Measurements from ENCODE around the gene ZNF575. TPM values are rescaled to one million over a fixed set of nuclear protein-coding genes. Genes with fewer than 3 reads are reported as not detected.

ZNF575 gene
- polyA plus RNA-seq, 1 experiment: 0.16 TPM

GRCh38 chr19:43578787-43579186 is 45.8 kb downstream of the ZNF575 start:
- DNase-seq (ENCODE audit: low read depth, low spot score): no peak
- ChIA-PET CTCF (no interaction called here), POLR2A (no interaction called here)
- no peak overlapping the region for H3K27ac ChIP-seq (ENCODE audit: low read depth, low read length)
- peaks cover 3% of the 10 kb centered on the region; the same call in 1 of the 2 replicates for H3K9me3 ChIP-seq (ENCODE audit: control insufficient read depth, insufficient read depth, low read length)
- no peak for TF ChIP-seq CTCF (IDR thresholded peaks at IDR 0.05; ENCODE audit: low read depth, low read length)
- peaks cover 2% of the 10 kb centered on the region for H3K27me3 ChIP-seq (ENCODE audit: control insufficient read depth, insufficient read depth, low read length)
- H3K4me3 ChIP-seq (ENCODE audit: low read depth, low read length): no peak overlapping the region

GRCh38 chr19:43581467-43581866 is 48.5 kb downstream of the ZNF575 start:
- DNase-seq (ENCODE audit: low read depth, low spot score): no peak
- POLR2A ChIA-PET: no interaction called here
- no peak for TF ChIP-seq CTCF (IDR thresholded peaks at IDR 0.05; ENCODE audit: low read depth, low read length)
- CTCF ChIA-PET: interaction anchor here (0.6 to 2.0 kb wide), 3 partner anchors 13 to 134 kb away, joined by 3 to 10 read pairs (median 6); no protein-coding TSS in a partner anchor
- Histone ChIP-seq H3K27ac (ENCODE audit: low read depth, low read length) (no peak overlapping the region), H3K27me3 (ENCODE audit: control insufficient read depth, insufficient read depth, low read length) (peaks cover 2% of the 10 kb centered on the region), H3K4me3 (ENCODE audit: low read depth, low read length) (no peak overlapping the region), H3K9me3 (ENCODE audit: control insufficient read depth, insufficient read depth, low read length) (no peaks in the 10 kb centered on the region)

- no peak for TF ChIP-seq CTCF (IDR thresholded peaks at IDR 0.05; ENCODE audit: low read depth, low read length)
- peaks cover 2% of the 10 kb centered on the region for H3K27me3 ChIP-seq (ENCODE audit: control insufficient read depth, insufficient read depth, low read length)
- CTCF ChIA-PET: interaction anchor here (2.0 kb wide), 1 partner anchor 12 kb away, joined by 10 read pairs; no protein-coding TSS in a partner anchor
- H3K9me3 ChIP-seq (ENCODE audit: control insufficient read depth, insufficient read depth, low read length): no peaks in the 10 kb centered on the region
- no peak overlapping the region for H3K4me3 ChIP-seq (ENCODE audit: low read depth, low read length)
- no peak overlapping the region for H3K27ac ChIP-seq (ENCODE audit: low read depth, low read length)
- POLR2A ChIA-PET: no interaction called here
- no peak for DNase-seq (ENCODE audit: low read depth, low spot score)
These were observed 49.5 kb downstream of the ZNF575 start for GRCh38 chr19:43582495-43582894.

- no peak for DNase-seq (ENCODE audit: low read depth, low spot score)
- POLR2A ChIA-PET: no interaction called here
- H3K4me3 ChIP-seq (ENCODE audit: low read depth, low read length): no peak overlapping the region
- H3K27me3 ChIP-seq (ENCODE audit: control insufficient read depth, insufficient read depth, low read length): no peaks in the 10 kb centered on the region
- no peak for TF ChIP-seq CTCF (IDR thresholded peaks at IDR 0.05; ENCODE audit: low read depth, low read length)
- H3K27ac ChIP-seq (ENCODE audit: low read depth, low read length): no peak overlapping the region
- CTCF ChIA-PET: interaction anchor here (1.2 kb wide), 1 partner anchor 10 kb away, joined by 7 read pairs; no protein-coding TSS in a partner anchor
- no peaks in the 10 kb centered on the region for H3K9me3 ChIP-seq (ENCODE audit: control insufficient read depth, insufficient read depth, low read length)
These were observed 51.5 kb downstream of the ZNF575 start for GRCh38 chr19:43584484-43584883.

Other genes starting within 250 kb of the ZNF575 start
- gene CD177, start 179.5 kb upstream of the ZNF575 start, polyA plus RNA-seq (2011; rRNA removed): 0.19 and 0.41 TPM in 2 replicates
- gene TEX101, start 118.3 kb upstream of the ZNF575 start, polyA plus RNA-seq (2011; rRNA removed): not detected in 2 replicates
- gene LYPD3, start 67.6 kb upstream of the ZNF575 start, polyA plus RNA-seq (2011; rRNA removed): 0.60 and 1.0 TPM in 2 replicates
- 4.2 and 5.9 TPM in 2 replicates for gene PHLDB3, start 28.4 kb upstream of the ZNF575 start, polyA plus RNA-seq (2011; rRNA removed)
- 104 and 130 TPM in 2 replicates for gene ETHE1, start 6.0 kb upstream of the ZNF575 start, polyA plus RNA-seq (2011; rRNA removed)
- gene XRCC1, start 42.3 kb downstream of the ZNF575 start, polyA plus RNA-seq (2011; rRNA removed): 15.2 and 17.7 TPM in 2 replicates
- gene PINLYP, start 42.6 kb downstream of the ZNF575 start, polyA plus RNA-seq (2011; rRNA removed): 1.8 and 2.7 TPM in 2 replicates
- 11.2 and 11.6 TPM in 2 replicates for gene IRGQ, start 62.9 kb downstream of the ZNF575 start, polyA plus RNA-seq (2011; rRNA removed)
- gene ZNF576, start 63.4 kb downstream of the ZNF575 start, polyA plus RNA-seq (2011; rRNA removed): 9.3 and 11.3 TPM in 2 replicates
- gene SRRM5, start 78.9 kb downstream of the ZNF575 start, polyA plus RNA-seq (2011; rRNA removed): 0.07 and 0.12 TPM in 2 replicates
- gene ZNF428, start 86.4 kb downstream of the ZNF575 start, polyA plus RNA-seq (2011; rRNA removed): 18.7 and 23.2 TPM in 2 replicates
- gene CADM4, start 106.7 kb downstream of the ZNF575 start, polyA plus RNA-seq (2011; rRNA removed): 3.7 and 5.3 TPM in 2 replicates
- gene PLAUR, start 137.0 kb downstream of the ZNF575 start, polyA plus RNA-seq (2011; rRNA removed): 75.5 and 89.9 TPM in 2 replicates
- gene IRGC, start 182.9 kb downstream of the ZNF575 start, polyA plus RNA-seq (2011; rRNA removed): not detected in 2 replicates
- gene SMG9, start 221.8 kb downstream of the ZNF575 start, polyA plus RNA-seq (2011; rRNA removed): 9.2 and 12.1 TPM in 2 replicates
- gene KCNN4, start 247.8 kb downstream of the ZNF575 start, polyA plus RNA-seq (2011; rRNA removed): 0.12 and 0.32 TPM in 2 replicates

Data from AG04450 (cell line).